Measurements from ENCODE around the gene SELP.

- TF ChIP-seq CTCF (IDR thresholded peaks at IDR 0.05) = no peak
- TF ChIP-seq EZH2 (IDR thresholded peaks at IDR 0.05) = no peak
- no peak for TF ChIP-seq EZH2phosphoT487 (IDR thresholded peaks at IDR 0.05)
Observed at GRCh38 chr1:169624122-169624521, 5.8 kb downstream of the SELP start.
